Kidney capillary endothelial cell (primary cell): ENCODE data around the gene NPIPB8.
"Not testable (repeated sequence)": the region's sequence is repeated elsewhere in the genome, so short reads cannot be mapped to it uniquely, and the experiment has no call there.

Source experiments
- DNase-seq: peaks from one replicate; pipeline ENCODE4 v3.0.0-alpha.2; 2018; ENCODE audit warnings: low spot score

NPIPB8 gene

GRCh38 chr16:28607116-28607623 lies 30.7 kb upstream of the NPIPB8 start:
- DNase-seq: no peak

DNA sequence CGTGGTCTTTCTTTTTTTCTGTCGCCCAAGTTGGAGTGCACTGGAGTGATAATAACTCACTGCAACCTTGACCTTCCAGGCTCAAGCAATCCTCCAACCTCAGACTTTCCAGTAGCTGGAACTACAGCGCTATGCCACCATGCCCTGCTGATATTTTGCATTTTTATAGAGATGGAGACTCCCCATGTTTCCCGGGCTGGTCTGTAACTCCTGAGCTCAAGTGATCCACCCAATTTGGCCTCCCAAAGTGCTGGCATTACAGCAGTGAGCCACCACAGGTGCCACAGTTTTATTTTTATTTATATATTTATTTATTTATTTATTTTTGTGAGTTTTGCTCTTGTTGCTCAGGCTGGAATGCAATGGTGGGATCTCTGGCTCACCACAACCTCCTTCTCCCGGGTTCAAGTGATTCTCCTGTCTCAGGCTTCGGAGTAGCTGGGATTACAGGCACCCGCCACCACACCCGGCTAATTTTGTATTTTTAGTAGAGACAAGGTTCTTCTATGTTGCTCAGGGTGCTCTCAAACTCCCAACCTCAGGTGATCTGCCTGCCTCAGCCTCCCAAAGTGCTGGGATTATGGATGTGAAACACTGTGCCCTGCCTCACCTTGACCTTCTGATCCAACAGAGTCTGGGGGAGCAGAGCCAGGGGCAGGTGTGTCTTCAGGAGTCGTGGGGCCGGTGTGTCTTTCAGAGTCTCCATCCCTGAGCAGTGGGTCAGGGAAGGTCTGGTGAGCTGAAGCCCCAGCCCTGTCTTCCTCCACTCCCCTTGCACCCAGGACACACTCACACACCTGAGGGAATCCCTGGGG lies 30.0 kb upstream of the NPIPB8 start:
- DNase-seq: not testable (repeated sequence)

GRCh38 chr16:28608496-28608808 lies 29.4 kb upstream of the NPIPB8 start:
- DNase-seq: not testable (repeated sequence)

GRCh38 chr16:28608867-28609596 lies 28.8 kb upstream of the NPIPB8 start:
- not testable (repeated sequence) for DNase-seq

DNA sequence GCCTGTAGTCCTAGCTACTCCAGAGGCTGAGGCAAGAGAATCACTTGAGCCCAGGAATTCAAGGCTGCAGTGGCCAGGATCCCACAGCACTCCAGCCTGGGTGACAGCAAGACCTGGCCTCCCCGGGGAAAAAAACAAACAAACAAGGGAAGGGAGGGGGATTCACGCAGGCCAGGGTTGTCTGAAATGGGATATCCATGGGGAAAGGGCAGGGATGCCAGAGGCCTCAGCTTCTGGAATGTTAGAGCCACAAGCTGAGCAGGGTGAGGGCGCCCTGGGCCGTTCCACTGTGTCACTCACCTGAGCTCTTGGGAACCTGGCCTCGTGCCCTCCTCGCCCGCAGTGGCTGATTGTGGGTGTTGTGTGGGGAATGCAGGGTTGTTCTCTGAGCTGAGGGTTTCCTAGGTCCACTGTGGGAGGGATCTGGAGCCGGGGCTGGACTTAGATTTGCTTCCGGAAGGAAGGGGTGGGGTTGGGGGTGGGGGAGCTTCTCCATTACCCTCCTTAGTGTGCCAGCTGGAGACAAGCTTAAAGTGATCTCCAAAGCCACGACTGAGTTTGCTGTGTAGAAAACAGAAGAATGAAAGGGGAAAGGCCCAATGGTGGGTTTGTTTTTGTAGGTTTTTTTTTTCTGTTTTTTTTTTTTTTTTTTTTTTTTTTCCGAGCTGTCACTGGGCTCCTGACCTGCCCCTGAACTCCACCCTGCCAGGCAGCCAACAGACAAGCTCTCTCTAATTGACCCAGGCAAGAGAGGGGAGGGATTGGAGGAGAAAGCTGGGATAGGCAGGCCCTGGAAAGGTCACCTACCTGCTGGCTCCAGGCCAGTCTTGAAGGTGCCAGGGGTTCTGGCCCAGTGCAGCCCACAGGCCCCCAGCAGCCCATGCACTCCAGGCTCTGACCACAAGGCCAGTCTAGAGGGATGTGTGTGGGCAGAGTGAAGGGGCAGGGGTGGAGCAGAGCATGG lies 28.0 kb upstream of the NPIPB8 start, which contains the start of gene SULT1A1:
TSS of gene SULT1A1 (minus strand) at position 414 of the 964 bp plus-strand sequence. CDS start 1,189 bp downstream, outside the sequence.
- DNase-seq: no peak

GRCh38 chr16:28610595-28611191 lies 27.2 kb upstream of the NPIPB8 start:
- no peak for DNase-seq

GRCh38 chr16:28612359-28613280 lies 25.2 kb upstream of the NPIPB8 start:
- not testable (repeated sequence) for DNase-seq

- not testable (repeated sequence) for DNase-seq
Measured at GRCh38 chr16:28613912-28614311, 24.0 kb upstream of the NPIPB8 start.

- not testable (repeated sequence) for DNase-seq
Measured at GRCh38 chr16:28614561-28614960, 23.3 kb upstream of the NPIPB8 start.

DNA sequence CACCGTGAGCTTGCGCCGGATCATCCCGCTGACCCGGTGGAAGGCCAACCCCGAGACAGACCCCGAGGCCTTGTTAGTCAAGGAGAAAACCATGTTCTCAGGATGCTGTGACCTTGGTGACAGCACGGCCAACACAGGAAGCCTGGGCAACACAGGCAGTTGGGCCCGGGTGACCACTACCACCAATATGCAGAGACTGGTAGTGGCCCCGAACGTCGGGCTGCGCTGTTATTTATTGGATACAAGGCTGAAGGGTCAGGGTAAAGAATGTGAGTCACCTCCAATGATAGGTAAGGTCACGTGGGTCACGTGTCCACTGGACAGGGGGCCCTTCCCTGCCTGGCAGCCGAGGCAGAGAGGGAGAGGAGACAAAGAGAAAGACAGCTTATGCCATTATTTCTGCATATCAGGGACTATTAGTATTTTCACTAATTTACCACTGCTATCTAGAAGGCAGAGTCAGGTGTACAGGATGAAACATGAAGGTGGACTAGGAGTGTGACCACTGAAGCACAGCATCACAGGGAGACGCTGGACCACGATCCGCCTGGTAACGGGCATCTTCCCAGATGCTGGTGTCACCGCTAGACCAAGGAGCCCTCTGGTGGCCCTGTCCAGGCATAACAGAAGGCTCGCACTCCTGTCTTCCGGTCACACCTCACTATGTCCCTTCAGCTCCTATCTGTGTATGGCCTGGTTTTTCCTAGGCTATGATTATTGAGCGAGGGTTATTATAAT lies 22.2 kb upstream of the NPIPB8 start:
- not testable (repeated sequence) for DNase-seq

- not testable (repeated sequence) for DNase-seq
Measured at GRCh38 chr16:28616224-28616577, 21.7 kb upstream of the NPIPB8 start.

GRCh38 chr16:28616636-28617035 lies 21.2 kb upstream of the NPIPB8 start:
- no peak for DNase-seq

- DNase-seq: no peak
Measured at GRCh38 chr16:28617874-28618273, 20.0 kb upstream of the NPIPB8 start.

DNA sequence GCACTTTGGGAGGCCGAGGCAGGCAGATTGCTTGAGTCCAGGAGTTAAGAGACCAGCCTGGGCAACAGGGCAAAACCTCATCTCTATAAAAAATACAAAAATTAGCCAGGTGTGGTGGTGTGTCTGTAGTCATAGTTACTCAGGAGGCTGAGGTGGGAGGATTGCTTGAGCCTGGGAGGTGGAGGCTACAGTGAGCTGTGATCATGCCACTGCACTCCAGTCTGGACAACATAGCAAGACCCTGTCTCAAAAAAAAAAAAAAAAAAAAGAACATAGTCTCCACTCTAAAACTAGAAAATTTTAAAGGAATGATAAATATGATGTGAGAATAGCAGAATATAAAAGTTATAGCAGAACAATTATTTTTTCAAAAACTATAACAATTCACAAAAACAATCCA lies 17.5 kb upstream of the NPIPB8 start:
- DNase-seq: not testable (repeated sequence)

DNA sequence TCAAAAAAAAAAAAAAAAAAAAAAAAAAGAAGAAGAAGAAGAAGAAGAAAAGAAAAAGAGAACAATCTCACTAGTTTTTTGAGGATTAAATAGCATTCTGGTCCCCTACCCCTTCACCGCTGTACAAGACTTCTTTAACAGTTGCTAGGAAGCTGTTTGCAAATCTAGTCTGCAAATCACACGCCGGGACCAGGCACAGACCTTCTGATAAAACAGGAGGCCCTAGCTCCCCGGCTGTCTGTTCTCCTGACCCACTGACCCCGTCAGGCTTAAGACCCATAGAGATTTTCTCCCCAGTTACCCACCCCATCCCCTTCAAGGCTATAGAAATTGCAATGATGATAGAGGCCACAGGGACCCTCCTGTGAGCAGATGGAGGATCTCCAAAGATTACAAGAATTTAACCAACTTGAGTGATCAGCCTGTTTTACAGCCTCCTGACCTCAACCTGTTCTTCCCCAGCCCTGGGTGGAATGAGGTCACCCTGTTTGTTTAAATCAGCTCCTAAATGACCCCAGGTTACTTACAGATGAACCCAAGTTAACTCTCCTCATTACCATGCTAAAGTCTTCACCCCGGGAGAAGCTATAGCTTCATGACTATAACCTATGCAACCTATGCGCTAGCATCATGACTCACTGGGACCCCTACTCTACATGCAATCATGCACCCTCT lies 16.2 kb upstream of the NPIPB8 start:
- DNase-seq: no peak

GRCh38 chr16:28622532-28623171 lies 15.2 kb upstream of the NPIPB8 start:
- DNase-seq: not testable (repeated sequence)

DNA sequence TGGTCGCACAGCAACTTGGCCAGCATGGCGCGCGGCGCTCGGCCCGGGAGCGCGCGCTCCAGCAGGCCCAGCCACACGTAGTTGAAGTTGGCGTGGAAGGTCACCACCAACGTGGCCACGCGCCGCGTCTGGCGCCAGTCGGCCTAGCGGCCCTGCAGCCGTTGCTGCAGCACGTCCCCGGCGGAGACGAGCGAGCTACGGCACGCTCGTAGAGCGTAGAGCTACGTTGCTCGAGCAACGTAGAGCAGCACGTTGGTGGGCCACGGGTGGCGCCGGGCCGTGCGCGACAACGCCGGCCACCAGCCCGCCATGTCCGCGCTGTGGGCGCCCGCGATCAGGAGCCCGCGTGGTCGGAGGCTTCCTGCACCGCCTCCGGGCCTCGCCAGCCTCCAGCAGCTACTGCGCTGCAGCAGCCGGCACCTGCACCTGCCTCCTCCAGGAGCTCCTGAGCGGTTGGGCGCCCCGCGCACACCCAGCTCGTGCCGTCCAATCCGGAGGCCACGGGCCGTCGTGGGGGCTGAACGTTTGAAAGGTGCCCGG lies 14.6 kb upstream of the NPIPB8 start:
- DNase-seq: no peak

GRCh38 chr16:28630905-28631304 lies 7.0 kb upstream of the NPIPB8 start:
- DNase-seq: not testable (repeated sequence)
